Measurements from ENCODE around the gene IFITM5. TPM values are rescaled to one million over a fixed set of nuclear protein-coding genes. Genes with fewer than 3 reads are reported as not detected.

The IFITM5 gene
- total RNA-seq, 2 experiments from 2014 or later: not detected

DNA sequence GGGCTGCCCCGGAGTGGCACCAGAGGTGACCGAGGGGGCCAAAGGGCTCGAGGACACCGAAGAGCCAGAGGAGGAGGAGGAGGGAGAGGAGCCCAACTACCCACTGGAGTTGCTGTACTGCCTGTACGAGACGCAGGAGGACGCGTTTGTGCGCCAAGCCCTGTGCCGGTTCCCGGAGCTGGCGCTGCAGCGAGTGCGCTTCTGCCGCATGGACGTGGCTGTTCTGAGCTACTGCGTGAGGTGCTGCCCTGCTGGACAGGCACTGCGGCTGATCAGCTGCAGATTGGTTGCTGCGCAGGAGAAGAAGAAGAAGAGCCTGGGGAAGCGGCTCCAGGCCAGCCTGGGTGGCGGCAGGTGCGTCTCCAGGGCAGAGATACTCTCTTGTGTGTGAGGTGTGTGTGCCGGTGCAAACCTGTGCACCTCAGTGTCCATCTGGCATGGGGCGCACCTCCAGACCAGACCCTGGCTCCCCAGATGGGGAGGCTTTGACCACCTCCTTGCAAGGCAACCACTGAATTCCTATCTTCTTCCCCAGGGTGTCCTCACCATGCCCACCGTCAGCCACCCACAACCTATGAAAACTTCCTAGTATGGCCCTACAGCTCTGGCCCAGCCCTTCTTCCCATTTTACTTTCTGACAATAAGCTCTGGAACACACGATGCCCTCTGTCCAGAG lies 17.7 kb downstream of the IFITM5 start:
- Mint-ChIP-seq H3K27ac (no peak overlapping the region), H3K9me3 (peaks cover 4% of the 10 kb centered on the region), H3K36me3 (ENCODE audit: low read depth) (peaks cover 18% of the 10 kb centered on the region), H3K4me1 (peaks cover 53% of the 10 kb centered on the region), H3K4me3 (peak overlapping the region; percentile 66), H3K27me3 (peaks cover 55% of the 10 kb centered on the region)
- POLR2A ChIA-PET: interaction anchor here (0.9 to 8.1 kb wide), 7 partner anchors 9 to 35 kb away, joined by 3 to 75 read pairs (median 14); no protein-coding TSS in a partner anchor
- no peak for DNase-seq
- CTCF ChIA-PET: interaction anchor here (1.1 to 1.8 kb wide), 3 partner anchors 31 to 74 kb away, joined by 3 to 9 read pairs (median 4); no protein-coding TSS in a partner anchor

GRCh38 chr11:280706-281485 lies 18.4 kb downstream of the IFITM5 start:
- peaks cover 62% of the 10 kb centered on the region for H3K27me3 Mint-ChIP-seq
- H3K27ac Mint-ChIP-seq: peak overlapping the region; percentile 52
- H3K9me3 Mint-ChIP-seq: peaks cover 4% of the 10 kb centered on the region
- DNase-seq: peak; percentile 54
- ChIA-PET POLR2A (interaction anchor here (0.9 to 8.1 kb wide), 9 partner anchors 7 to 44 kb away, joined by 3 to 75 read pairs (median 14); partner anchors contain the start of gene PGGHG), CTCF (interaction anchor here (1.1 to 1.8 kb wide), 4 partner anchors 25 to 74 kb away, joined by 3 to 9 read pairs (median 4); no protein-coding TSS in a partner anchor)
- peaks cover 23% of the 10 kb centered on the region for H3K36me3 Mint-ChIP-seq (ENCODE audit: low read depth)
- H3K4me3 Mint-ChIP-seq: peak overlapping the region; percentile 66
- H3K4me1 Mint-ChIP-seq: peaks cover 51% of the 10 kb centered on the region

- DNase-seq: peak; percentile 54
- H3K4me3 Mint-ChIP-seq: peak overlapping the region; percentile 69
- ChIA-PET POLR2A (interaction anchor here (0.7 to 8.1 kb wide), 9 partner anchors 8 to 73 kb away, joined by 3 to 75 read pairs (median 14); partner anchors contain the start of genes BET1L, PGGHG and RIC8A), CTCF (interaction anchor here (1.1 to 2.8 kb wide), 5 partner anchors 25 to 38 kb away, joined by 3 to 13 read pairs (median 4); no protein-coding TSS in a partner anchor)
- peaks cover 24% of the 10 kb centered on the region for H3K36me3 Mint-ChIP-seq (ENCODE audit: low read depth)
- H3K9me3 Mint-ChIP-seq: peaks cover 4% of the 10 kb centered on the region
- peaks cover 47% of the 10 kb centered on the region for H3K4me1 Mint-ChIP-seq
- peak overlapping the region; percentile 66 for H3K27ac Mint-ChIP-seq
- peaks cover 68% of the 10 kb centered on the region for H3K27me3 Mint-ChIP-seq
These were observed 19.2 kb downstream of the IFITM5 start for GRCh38 chr11:279966-280705.

GRCh38 chr11:279040-279965 lies 20.0 kb downstream of the IFITM5 start:
- ChIA-PET POLR2A (interaction anchor here (0.7 to 8.1 kb wide), 9 partner anchors 8 to 72 kb away, joined by 3 to 75 read pairs (median 14); partner anchors contain the start of genes BET1L, PGGHG, PSMD13 and RIC8A), CTCF (interaction anchor here (1.0 to 2.8 kb wide), 3 partner anchors 25 to 37 kb away, joined by 3 to 13 read pairs (median 4); no protein-coding TSS in a partner anchor)
- Mint-ChIP-seq H3K4me1 (peaks cover 47% of the 10 kb centered on the region), H3K27ac (no peak overlapping the region), H3K9me3 (peaks cover 4% of the 10 kb centered on the region), H3K27me3 (peaks cover 69% of the 10 kb centered on the region), H3K36me3 (ENCODE audit: low read depth) (peaks cover 24% of the 10 kb centered on the region), H3K4me3 (peak overlapping the region; percentile 65)
- peak; percentile 19 for DNase-seq

DNA sequence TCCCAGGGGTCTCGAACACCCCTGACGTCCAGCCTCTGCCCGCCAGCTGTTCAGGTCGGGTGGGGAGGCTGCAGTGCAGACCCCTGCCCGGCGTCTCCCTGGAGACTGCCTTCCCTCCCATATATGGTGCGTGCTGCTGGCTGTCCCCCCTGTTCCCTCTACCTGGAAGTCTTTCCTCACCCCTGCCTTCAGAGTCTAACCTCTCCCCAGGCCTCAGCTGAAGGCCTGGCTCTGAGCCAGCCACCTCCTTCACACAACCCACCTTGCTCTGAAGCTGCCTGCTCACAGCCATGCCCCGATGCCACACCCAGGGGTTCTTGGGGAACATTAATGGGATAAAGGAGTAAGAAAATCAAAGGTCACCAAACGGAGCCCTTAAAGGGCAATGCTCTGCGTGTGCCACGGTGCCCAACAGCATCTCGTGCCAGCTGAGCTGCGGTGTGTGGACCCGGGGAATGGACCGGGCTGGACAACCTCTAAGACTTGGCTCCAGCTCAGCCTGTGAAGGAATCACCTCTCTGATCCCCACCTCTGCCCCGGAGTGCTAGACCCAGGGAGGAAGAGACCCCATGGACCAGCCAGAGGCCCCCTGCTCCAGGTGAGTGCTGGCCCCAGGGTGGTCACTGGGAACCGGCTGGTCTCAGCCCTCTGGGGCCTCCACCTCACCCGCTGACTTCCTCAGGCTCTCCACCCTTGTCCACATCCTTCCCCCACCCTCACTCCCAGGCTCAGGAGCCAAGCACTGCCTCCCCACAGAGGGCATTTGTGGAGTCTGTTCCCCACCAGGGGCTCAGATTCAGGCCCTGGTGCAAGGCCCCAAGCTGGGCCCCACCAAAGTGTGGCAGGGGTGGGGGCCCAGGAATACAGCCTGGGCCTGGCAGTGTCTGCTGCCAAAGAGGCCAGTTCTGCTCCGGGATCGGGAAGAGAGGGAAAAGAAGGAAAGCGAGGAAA lies 21.1 kb downstream of the IFITM5 start, which contains the start of gene NLRP6:
Gene NLRP6, plus strand, starts transcription at position 407 of the 951 bp plus-strand sequence. Its CDS starts 163 bp downstream, at position 570.
- CTCF ChIA-PET: interaction anchor here (0.6 to 2.8 kb wide), 4 partner anchors 26 to 86 kb away, joined by 3 to 13 read pairs (median 3); no protein-coding TSS in a partner anchor
- peaks cover 24% of the 10 kb centered on the region for H3K36me3 Mint-ChIP-seq (ENCODE audit: low read depth)
- POLR2A ChIA-PET: interaction anchor here (1.0 to 8.1 kb wide), 7 partner anchors 10 to 257 kb away, joined by 3 to 75 read pairs (median 14); partner anchors contain the start of genes HRAS, PGGHG and PSMD13
- H3K27ac Mint-ChIP-seq: peak within 1 kb of the TSS; percentile 44
- peaks cover 4% of the 10 kb centered on the region for H3K9me3 Mint-ChIP-seq
- DNase-seq: peak; percentile 15
- H3K4me3 Mint-ChIP-seq: peak within 1 kb of the TSS; percentile 65
- peaks cover 71% of the 10 kb centered on the region for H3K27me3 Mint-ChIP-seq
- peaks cover 47% of the 10 kb centered on the region for H3K4me1 Mint-ChIP-seq

- H3K36me3 Mint-ChIP-seq (ENCODE audit: low read depth): peaks cover 16% of the 10 kb centered on the region
- ChIA-PET POLR2A (interaction anchor here (0.5 to 5.5 kb wide), 6 partner anchors 12 to 69 kb away, joined by 3 to 42 read pairs (median 4); partner anchors contain the start of genes BET1L, PGGHG and RIC8A), CTCF (interaction anchor here (1.2 kb wide), 1 partner anchor 26 kb away, joined by 3 read pairs; no protein-coding TSS in a partner anchor)
- no peak for DNase-seq
- peaks cover 58% of the 10 kb centered on the region for H3K27me3 Mint-ChIP-seq
- no peak overlapping the region for H3K4me3 Mint-ChIP-seq
- peaks cover 28% of the 10 kb centered on the region for H3K4me1 Mint-ChIP-seq
- H3K9me3 Mint-ChIP-seq: peaks cover 4% of the 10 kb centered on the region
- no peak overlapping the region for H3K27ac Mint-ChIP-seq
These were observed 23.1 kb downstream of the IFITM5 start for GRCh38 chr11:276219-276618.

- Mint-ChIP-seq H3K36me3 (ENCODE audit: low read depth) (peaks cover 26% of the 10 kb centered on the region), H3K9me3 (peaks cover 4% of the 10 kb centered on the region), H3K27me3 (peaks cover 41% of the 10 kb centered on the region), H3K4me1 (peaks cover 37% of the 10 kb centered on the region), H3K4me3 (no peak overlapping the region), H3K27ac (no peak overlapping the region)
- POLR2A ChIA-PET: interaction anchor here (1.0 to 1.3 kb wide), 2 partner anchors 16 to 57 kb away, joined by 3 read pairs; partner anchors contain the start of gene PGGHG
- no peak for DNase-seq
- CTCF ChIA-PET: no interaction called here
These were observed 26.5 kb downstream of the IFITM5 start for GRCh38 chr11:272931-273198.

DNA sequence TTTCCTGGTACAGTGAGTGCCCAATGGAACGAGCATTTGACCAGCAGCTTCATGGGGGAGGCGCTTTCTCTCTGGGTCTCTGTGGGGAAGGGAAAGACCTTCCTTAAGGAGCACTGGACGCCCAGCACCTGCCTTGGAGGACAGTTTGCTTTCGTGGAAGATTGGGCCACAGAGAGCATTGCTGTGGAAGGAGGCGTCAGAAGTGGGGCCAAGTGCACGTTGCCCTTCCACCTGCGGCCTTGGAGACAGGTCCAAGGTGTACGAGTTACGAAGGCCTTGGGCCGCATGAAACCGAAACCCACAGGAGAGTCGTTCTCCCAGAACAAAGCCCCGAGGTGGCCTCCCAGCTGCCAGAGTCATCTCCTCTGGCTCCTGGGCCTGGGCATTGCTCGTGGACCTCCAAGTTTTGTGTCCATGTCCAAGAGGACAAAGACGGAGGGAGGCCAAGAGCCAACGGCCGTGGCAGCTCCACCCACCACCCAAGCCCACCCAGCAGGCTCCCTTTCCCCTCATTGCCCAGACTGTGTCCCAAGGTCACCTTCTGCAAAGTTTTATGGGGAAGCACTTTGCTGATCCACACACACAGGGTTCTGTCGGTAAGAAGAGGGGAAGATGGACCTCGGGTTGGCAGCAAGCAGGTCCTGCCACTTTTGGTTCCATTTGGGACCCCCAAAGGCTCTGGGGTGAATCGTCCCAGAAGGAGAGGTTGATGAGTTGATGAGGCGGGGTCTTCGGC lies 27.0 kb downstream of the IFITM5 start:
- Mint-ChIP-seq H3K27ac (no peak overlapping the region), H3K9me3 (no peaks in the 10 kb centered on the region), H3K4me3 (no peak overlapping the region), H3K4me1 (peaks cover 36% of the 10 kb centered on the region), H3K27me3 (peaks cover 36% of the 10 kb centered on the region), H3K36me3 (ENCODE audit: low read depth) (peaks cover 23% of the 10 kb centered on the region)
- POLR2A ChIA-PET: interaction anchor here (0.9 to 2.5 kb wide), 4 partner anchors 8 to 57 kb away, joined by 3 to 17 read pairs (median 3); partner anchors contain the start of gene PGGHG
- no peak for DNase-seq
- CTCF ChIA-PET: no interaction called here

- DNase-seq: peak; percentile 16
- H3K27me3 Mint-ChIP-seq: peaks cover 27% of the 10 kb centered on the region
- H3K27ac Mint-ChIP-seq: no peak overlapping the region
- CTCF ChIA-PET: no interaction called here
- POLR2A ChIA-PET: interaction anchor here (0.9 to 2.5 kb wide), 3 partner anchors 9 to 18 kb away, joined by 3 to 17 read pairs (median 3); partner anchors contain the start of gene PGGHG
- H3K36me3 Mint-ChIP-seq (ENCODE audit: low read depth): peaks cover 18% of the 10 kb centered on the region
- H3K4me3 Mint-ChIP-seq: no peak overlapping the region
- peaks cover 36% of the 10 kb centered on the region for H3K4me1 Mint-ChIP-seq
- H3K9me3 Mint-ChIP-seq: peaks cover 1% of the 10 kb centered on the region
These were observed 28.0 kb downstream of the IFITM5 start for GRCh38 chr11:271319-271715.
